HG02759 (cell line): ENCODE results near the gene ATP9B.
"Not testable (repeated sequence)": the region's sequence is repeated elsewhere in the genome, so short reads cannot be mapped to it uniquely, and the experiment has no call there.

Experiments used
- ATAC-seq: cut with Tn5 transposase; IDR thresholded peaks from one replicate; pipeline ENCODE4 v1.9.1; 2021; ENCODE audit warnings: mild to moderate bottlenecking, moderate library complexity; ENCODE audit not compliant: unreplicated experiment

The ATP9B gene

GRCh38 chr18:79227621-79228020 is 158.4 kb downstream of the ATP9B start:
- ATAC-seq = no peak

- ATAC-seq = no peak
These were observed 160.2 kb downstream of the ATP9B start for GRCh38 chr18:79229431-79229830.

DNA sequence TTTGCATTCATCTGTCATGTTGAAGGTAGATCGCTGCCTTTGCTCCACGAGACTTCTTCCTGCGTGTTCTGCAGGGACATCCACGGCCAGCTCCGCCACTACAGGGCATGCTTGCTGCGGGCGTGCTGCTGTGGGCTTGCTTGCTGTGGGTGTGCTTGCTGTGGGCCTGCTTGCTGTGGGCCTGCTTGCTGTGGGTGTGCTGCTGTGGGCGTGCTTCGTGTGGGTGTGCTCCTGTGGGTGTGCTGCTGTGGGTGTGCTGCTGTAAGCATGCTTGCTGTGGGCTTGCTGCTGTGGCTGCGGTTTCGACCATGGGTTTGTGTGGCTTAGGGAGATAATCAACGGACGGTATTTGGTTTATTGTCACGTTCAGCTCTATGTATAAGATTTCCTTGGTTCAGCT is 165.2 kb downstream of the ATP9B start:
- no peak for ATAC-seq

GRCh38 chr18:79239631-79240030 is 170.4 kb downstream of the ATP9B start:
- no peak for ATAC-seq

DNA sequence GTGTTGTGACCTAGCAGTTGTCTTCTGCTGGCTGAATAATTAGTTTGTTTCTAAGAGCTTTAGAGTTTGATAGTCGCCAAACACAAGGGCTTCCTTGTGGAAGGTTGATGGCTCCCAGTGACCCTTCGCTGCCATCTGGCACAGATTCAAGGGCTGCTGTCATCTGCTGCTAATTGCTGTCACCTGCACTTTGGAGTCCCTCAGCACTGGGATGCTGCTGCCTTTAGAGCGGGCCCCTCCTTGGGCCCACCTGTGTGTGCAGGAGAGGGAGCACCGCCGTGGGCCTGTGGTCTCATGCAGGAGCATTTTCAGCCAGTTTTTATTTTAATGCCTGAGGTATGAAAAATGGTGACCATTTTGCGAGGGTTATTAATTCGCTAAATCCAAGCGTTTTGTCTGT is 172.6 kb downstream of the ATP9B start:
- ATAC-seq = no peak

DNA sequence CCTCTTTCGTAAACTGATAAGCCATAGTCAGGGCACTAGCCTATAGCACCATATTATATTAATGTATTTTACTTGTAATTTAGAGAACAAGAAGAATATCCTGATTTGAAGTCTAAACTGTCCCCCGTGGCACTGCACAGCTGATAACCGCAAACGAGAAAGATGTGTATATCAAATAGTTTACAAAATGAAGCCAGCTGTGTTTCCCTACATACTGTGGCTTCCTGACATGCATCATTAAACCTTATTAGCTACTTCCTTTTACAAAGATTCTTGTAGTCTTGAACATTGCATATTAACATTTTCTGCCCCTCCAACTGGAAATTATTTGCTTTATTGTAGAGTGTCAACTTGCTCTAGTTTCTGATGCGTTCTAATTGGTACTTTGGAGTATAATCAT is 173.1 kb downstream of the ATP9B start:
- ATAC-seq = no peak

GRCh38 chr18:79245517-79246001 is 176.4 kb downstream of the ATP9B start:
- ATAC-seq = no peak

DNA sequence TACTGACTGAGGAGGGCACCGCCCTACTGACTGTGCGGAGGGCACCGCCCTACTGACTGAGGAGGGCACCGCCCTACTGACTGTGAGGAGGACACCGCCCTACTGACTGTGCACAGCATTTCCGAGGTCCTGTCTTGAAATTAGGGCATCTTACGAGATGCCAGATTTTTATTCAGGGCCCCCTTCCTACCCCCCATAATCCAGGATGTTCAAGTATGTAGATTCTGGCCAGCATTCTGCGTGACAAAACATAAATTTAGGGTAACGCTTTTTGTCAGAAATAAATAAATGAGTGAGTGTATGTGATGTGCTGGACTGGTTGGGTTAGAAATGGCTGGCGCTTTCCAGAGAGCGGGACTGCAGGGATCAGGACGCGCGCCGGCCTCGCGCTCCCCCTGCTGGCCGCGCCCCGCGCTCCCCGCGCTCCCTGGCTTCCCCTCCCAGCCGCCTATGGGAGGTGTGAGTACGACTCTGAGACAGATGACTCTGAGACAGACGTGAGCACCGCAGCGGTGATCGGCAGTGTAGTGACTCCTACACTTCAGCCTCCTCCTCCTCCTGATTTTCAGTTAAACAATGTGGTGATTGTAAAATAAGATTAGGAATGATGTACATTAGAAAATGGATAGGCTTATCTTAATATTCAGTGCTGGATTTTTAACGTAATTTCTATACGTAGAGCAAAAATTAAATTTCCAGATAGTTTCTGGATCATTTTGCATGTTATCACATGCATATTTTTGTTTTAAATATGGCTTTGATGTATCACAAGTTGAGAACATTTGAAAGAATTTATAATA is 177.3 kb downstream of the ATP9B start:
- peak; percentile 100 for ATAC-seq

DNA sequence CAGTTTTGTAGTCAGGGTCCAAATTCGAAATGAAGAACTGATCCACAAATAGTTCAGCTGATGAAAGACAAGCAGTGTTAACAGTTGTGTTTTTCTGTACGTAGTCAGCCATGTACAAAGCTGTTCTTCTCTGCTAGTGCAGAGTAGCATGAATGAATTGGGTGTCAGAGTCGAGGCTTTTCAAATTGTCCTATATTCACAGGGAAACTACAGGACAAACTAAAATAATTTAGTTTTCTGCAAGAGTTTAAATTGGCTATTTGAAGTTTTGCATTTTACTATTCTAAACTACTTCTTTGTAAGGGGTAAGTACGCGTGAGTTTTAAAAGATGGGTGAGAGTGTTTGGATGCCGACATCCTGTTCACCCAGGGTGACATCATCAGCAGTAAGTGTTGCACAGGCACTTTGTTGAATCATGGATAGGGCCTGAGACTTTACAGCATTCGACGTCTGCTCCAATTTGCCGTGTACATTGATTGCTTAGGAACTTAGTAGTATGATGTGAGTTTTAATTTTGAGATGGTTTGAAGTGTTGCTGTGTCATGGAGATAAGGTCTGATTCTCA is 179.4 kb downstream of the ATP9B start:
- ATAC-seq = no peak

DNA sequence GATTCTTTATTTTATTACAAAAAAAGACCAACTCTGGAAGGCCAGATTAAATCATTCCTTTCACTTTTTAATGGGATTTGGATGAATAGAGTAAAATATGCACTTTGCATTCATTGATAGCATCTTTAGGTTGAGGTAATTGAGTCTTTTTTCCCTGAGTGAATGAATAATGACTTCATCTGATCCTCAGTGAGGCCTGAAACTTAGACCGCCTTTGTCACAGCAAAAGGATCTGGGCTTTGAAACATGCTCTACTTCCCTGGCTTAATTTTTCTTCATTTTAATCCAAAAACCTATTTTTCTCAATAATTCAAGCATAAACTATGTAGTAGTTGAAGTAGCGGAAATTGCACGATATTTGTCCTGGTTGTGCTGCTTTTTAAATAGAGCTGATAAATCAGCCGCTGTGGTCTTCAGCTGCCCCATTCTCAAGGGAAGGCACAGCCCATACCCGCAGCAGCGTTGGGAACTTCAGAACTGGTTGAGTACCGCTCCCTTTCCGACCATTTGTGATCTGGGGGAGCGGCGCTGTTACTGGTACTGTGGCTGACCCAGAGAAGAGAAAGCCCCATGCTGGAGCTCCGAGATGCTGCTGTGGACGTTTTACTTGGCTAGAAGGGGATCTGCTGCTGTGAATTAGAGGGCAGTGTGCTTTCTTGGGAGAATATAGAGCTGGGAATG is 181.2 kb downstream of the ATP9B start:
- ATAC-seq = no peak

- no peak for ATAC-seq
These were observed 181.8 kb downstream of the ATP9B start for GRCh38 chr18:79251021-79251420.

DNA sequence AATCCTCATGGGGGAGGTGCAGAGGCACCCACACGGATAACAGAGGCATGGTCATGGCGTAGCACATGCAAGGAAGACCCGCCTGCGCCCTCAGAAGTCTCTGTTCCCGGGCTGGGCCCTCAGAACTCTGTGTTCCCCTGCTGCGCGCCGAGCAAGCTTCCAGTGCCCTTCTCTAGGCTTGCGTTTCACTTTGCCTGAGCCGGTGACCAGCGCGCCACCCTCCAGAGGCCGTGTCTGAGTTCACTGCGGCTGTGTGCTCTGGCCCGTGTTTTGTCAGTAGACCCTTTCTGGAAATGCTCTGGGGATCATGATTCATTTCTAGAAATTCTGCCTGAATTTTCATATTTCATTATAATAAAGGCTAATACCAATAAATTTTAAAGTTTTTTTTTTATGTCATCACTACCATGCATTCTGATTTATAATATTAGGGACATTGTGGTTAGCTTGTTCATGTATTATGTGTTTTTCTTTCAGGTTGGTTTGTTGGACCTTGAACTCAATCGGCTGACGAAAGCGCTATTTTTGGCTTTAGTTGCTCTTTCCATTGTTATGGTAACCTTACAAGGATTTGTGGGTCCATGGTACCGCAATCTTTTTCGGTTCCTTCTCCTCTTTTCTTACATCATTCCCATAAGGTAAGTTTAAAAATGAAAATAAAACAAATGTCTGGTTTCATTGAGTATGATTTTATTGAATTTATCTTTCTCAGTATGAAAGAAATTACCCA is 183.9 kb downstream of the ATP9B start:
- ATAC-seq = no peak

GRCh38 chr18:79257480-79257879 is 188.3 kb downstream of the ATP9B start:
- ATAC-seq = no peak

DNA sequence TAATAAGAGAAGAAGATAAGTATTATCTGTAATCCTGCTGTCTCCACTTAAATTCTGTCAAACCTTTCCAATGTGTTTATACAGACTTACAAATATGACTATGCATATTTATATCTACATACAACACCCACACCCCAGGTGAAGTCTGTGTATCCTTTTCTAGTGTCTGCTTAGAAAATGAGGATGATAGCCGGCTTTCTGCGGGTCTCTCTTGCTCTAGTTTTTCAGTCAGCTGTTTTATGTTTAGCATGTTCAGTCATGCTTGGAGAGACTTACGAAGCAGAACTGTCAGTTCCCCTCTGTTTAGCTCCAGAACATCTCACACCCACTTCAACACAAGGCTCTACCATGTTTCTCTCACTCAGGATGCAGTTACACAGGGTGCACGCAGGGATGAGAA is 189.3 kb downstream of the ATP9B start:
- ATAC-seq = no peak

DNA sequence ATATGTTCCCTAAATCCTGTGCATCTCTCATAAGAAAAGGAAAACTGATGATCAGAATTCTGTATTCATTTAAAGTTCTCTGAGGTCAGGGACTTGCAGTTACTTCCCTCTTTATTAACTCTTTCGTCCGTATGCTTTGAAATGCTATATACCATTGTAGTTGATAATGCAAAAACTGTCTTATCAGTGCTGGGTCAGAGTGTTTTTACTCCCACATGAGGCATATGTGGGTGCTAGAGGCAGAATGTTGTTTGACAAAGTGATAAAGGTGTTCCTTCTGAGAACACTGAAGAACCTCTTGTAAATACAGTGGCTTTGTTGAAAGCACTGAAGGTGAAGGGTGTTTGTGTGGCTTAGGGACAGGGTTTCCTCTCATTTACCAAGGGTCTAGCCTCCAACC is 190.0 kb downstream of the ATP9B start:
- ATAC-seq = no peak

GRCh38 chr18:79260023-79260422 is 190.8 kb downstream of the ATP9B start:
- ATAC-seq = no peak

DNA sequence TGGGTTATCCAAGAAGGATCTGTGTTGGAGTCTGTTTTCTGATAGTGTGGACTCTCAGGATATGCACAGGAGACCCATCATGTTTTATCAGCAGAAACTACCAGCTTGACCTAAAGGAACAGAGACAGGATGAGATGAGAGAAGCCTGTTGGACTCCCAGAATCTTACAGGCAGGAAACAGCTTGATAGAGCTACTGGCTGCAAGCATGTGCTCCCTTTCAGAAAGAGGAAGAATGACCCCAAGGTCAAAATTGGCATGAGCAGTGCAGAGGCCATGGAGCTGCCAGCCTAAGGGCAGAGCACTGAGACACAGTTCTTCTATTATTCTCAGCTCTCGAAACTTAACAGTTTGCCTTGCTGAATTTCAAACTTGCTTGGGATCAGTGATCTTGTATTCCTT is 191.3 kb downstream of the ATP9B start:
- no peak for ATAC-seq

DNA sequence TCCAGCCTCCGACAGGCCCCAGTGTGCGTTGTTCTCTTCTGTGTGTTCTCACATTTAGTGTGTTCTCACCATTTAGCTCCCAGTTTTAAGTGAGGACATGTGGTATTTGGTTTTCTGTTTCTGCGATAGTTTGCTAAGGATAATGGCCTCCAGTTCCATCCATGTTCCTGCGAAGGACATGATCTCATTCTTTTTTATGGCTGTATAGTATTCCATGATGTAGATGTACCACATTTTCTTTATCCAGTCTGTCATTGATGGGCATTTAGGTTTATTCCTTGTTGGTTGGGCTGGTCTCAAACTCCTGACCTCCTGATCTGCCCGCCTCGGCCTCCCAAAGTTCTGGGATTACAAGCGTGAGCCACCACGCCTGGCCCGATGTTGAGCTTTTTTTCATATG is 195.9 kb downstream of the ATP9B start:
- not testable (repeated sequence) for ATAC-seq

DNA sequence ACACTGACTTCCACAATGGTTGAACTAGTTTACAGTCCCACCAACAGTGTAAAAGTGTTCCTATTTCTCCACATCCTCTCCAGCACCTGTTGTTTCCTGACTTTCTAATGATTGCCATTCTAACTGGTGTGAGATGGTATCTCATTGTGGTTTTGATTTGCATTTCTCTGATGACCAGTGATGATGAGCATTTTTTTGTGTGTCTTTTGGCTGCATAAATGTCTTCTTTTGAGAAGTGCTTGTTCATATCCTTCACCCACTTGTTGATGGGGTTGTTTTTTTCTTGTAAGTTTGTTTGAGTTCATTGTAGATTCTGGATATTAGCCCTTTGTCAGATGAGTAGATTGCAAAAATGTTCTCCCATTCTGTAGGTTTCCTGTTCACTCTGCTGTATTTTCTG is 202.6 kb downstream of the ATP9B start:
- not testable (repeated sequence) for ATAC-seq

- no peak for ATAC-seq
These were observed 203.7 kb downstream of the ATP9B start for GRCh38 chr18:79272916-79273315.

- no peak for ATAC-seq
These were observed 205.6 kb downstream of the ATP9B start for GRCh38 chr18:79274823-79275222.
